ENCODE data around the gene CWC15. TPM values are rescaled to one million over a fixed set of nuclear protein-coding genes. Genes with fewer than 3 reads are reported as not detected.

CWC15 gene
- total and polyA plus RNA-seq, 9 of the 15 experiments (the other 6 are each of a cell fraction or from before 2014, with no cell fraction given): 47.3 to 168 (median 89.2) TPM

DNA sequence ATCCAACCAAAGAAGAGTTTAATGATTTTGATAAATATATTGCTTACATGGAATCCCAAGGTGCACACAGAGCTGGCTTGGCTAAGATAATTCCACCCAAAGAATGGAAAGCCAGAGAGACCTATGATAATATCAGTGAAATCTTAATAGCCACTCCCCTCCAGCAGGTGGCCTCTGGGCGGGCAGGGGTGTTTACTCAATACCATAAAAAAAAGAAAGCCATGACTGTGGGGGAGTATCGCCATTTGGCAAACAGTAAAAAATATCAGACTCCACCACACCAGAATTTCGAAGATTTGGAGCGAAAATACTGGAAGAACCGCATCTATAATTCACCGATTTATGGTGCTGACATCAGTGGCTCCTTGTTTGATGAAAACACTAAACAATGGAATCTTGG is 24.1 kb upstream of the CWC15 start (continued):
- TF ChIP-seq, protein P1, sequence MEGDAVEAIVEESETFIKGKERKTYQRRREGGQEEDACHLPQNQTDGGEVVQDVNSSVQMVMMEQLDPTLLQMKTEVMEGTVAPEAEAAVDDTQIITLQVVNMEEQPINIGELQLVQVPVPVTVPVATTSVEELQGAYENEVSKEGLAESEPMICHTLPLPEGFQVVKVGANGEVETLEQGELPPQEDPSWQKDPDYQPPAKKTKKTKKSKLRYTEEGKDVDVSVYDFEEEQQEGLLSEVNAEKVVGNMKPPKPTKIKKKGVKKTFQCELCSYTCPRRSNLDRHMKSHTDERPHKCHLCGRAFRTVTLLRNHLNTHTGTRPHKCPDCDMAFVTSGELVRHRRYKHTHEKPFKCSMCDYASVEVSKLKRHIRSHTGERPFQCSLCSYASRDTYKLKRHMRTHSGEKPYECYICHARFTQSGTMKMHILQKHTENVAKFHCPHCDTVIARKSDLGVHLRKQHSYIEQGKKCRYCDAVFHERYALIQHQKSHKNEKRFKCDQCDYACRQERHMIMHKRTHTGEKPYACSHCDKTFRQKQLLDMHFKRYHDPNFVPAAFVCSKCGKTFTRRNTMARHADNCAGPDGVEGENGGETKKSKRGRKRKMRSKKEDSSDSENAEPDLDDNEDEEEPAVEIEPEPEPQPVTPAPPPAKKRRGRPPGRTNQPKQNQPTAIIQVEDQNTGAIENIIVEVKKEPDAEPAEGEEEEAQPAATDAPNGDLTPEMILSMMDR (IDR thresholded peaks at IDR 0.05 in 2 of 3, conservative IDR thresholded peaks at IDR 0.05 in 1 of 3; ENCODE audit: insufficient read depth in 2 of 3, low read depth in 1 of 3, low read length in 3 of 3): peak in 2 of 3 experiments; percentile 6 to 31; a peak in 1 of 6 replicates
- TF ChIP-seq YY1 (IDR thresholded peaks at IDR 0.05; ENCODE audit: borderline replicate concordance in 1 of 3, control insufficient read depth in 1 of 3, extremely low read depth in 1 of 3, insufficient read depth in 3 of 3, insufficient read length in 1 of 3, insufficient replicate concordance in 2 of 3, low read depth in 1 of 3, low read length in 2 of 3): no peak
- no peak for TF ChIP-seq RFX5 (IDR thresholded peaks at IDR 0.05; ENCODE audit: low read depth, low read length)
- TF ChIP-seq ZNF212 (CRISPR knock-in tag; IDR thresholded peaks at IDR 0.05): no peak
- no peak for TF ChIP-seq HDGF (IDR thresholded peaks at IDR 0.05)
- TF ChIP-seq, protein P2, sequence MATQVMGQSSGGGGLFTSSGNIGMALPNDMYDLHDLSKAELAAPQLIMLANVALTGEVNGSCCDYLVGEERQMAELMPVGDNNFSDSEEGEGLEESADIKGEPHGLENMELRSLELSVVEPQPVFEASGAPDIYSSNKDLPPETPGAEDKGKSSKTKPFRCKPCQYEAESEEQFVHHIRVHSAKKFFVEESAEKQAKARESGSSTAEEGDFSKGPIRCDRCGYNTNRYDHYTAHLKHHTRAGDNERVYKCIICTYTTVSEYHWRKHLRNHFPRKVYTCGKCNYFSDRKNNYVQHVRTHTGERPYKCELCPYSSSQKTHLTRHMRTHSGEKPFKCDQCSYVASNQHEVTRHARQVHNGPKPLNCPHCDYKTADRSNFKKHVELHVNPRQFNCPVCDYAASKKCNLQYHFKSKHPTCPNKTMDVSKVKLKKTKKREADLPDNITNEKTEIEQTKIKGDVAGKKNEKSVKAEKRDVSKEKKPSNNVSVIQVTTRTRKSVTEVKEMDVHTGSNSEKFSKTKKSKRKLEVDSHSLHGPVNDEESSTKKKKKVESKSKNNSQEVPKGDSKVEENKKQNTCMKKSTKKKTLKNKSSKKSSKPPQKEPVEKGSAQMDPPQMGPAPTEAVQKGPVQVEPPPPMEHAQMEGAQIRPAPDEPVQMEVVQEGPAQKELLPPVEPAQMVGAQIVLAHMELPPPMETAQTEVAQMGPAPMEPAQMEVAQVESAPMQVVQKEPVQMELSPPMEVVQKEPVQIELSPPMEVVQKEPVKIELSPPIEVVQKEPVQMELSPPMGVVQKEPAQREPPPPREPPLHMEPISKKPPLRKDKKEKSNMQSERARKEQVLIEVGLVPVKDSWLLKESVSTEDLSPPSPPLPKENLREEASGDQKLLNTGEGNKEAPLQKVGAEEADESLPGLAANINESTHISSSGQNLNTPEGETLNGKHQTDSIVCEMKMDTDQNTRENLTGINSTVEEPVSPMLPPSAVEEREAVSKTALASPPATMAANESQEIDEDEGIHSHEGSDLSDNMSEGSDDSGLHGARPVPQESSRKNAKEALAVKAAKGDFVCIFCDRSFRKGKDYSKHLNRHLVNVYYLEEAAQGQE (IDR thresholded peaks at IDR 0.05; ENCODE audit: borderline replicate concordance): peak; percentile 4; the same call in 1 of the 2 replicates
- TF ChIP-seq, protein P2 (CRISPR knock-in tag; IDR thresholded peaks at IDR 0.05; ENCODE audit: low read depth): no peak
- TF ChIP-seq BRCA1 (IDR thresholded peaks at IDR 0.05): no peak
- TF ChIP-seq BRCA1 (CRISPR knock-in tag; IDR thresholded peaks at IDR 0.05): no peak
- no peak for TF ChIP-seq NCOR1 (IDR thresholded peaks at IDR 0.05)
- TF ChIP-seq, protein P3, sequence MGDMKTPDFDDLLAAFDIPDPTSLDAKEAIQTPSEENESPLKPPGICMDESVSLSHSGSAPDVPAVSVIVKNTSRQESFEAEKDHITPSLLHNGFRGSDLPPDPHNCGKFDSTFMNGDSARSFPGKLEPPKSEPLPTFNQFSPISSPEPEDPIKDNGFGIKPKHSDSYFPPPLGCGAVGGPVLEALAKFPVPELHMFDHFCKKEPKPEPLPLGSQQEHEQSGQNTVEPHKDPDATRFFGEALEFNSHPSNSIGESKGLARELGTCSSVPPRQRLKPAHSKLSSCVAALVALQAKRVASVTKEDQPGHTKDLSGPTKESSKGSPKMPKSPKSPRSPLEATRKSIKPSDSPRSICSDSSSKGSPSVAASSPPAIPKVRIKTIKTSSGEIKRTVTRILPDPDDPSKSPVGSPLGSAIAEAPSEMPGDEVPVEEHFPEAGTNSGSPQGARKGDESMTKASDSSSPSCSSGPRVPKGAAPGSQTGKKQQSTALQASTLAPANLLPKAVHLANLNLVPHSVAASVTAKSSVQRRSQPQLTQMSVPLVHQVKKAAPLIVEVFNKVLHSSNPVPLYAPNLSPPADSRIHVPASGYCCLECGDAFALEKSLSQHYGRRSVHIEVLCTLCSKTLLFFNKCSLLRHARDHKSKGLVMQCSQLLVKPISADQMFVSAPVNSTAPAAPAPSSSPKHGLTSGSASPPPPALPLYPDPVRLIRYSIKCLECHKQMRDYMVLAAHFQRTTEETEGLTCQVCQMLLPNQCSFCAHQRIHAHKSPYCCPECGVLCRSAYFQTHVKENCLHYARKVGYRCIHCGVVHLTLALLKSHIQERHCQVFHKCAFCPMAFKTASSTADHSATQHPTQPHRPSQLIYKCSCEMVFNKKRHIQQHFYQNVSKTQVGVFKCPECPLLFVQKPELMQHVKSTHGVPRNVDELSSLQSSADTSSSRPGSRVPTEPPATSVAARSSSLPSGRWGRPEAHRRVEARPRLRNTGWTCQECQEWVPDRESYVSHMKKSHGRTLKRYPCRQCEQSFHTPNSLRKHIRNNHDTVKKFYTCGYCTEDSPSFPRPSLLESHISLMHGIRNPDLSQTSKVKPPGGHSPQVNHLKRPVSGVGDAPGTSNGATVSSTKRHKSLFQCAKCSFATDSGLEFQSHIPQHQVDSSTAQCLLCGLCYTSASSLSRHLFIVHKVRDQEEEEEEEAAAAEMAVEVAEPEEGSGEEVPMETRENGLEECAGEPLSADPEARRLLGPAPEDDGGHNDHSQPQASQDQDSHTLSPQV (IDR thresholded peaks at IDR 0.05): no peak
- TF ChIP-seq, protein P4, sequence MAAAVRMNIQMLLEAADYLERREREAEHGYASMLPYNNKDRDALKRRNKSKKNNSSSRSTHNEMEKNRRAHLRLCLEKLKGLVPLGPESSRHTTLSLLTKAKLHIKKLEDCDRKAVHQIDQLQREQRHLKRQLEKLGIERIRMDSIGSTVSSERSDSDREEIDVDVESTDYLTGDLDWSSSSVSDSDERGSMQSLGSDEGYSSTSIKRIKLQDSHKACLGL (CRISPR knock-in tag; IDR thresholded peaks at IDR 0.05; ENCODE audit: borderline replicate concordance, poor library complexity, severe bottlenecking): no peak
- TF ChIP-seq SP1 (CRISPR knock-in tag; IDR thresholded peaks at IDR 0.05): no peak
